Mesendoderm (in vitro differentiated cells): ENCODE results near the gene USP30. TPM values are rescaled to one million over a fixed set of nuclear protein-coding genes. Genes with fewer than 3 reads are reported as not detected.
A peak's percentile ranks its signal among the peaks of the same experiment; 100 is the strongest.

ENCODE experiments used
- DNase-seq: peaks from one replicate; pipeline ENCODE4 v3.0.0; 2013
- H2AK5ac ChIP-seq: 2 replicates; pipeline ENCODE4 v1.6.1; 2013; ENCODE audit warnings: low read length, inconsistent platforms
- H2BK120ac ChIP-seq: 2 replicates; pipeline ENCODE4 v1.6.1; 2013; ENCODE audit warnings: low read depth, mild to moderate bottlenecking, low read length, moderate library complexity, mixed read lengths
- H2BK15ac ChIP-seq: replicated peaks from 2 replicates; pipeline ENCODE4 v1.6.1; 2013; ENCODE audit warnings: low read depth, mild to moderate bottlenecking, moderate library complexity
- H2BK5ac ChIP-seq: 2 replicates; pipeline ENCODE4 v1.6.1; 2013; ENCODE audit warnings: low read length, inconsistent platforms
- H3K18ac ChIP-seq: 2 replicates; pipeline ENCODE4 v1.6.1; 2013; ENCODE audit warnings: mild to moderate bottlenecking, low read length, mixed read lengths
- H3K23ac ChIP-seq: one replicate; pipeline ENCODE4 v1.6.1; 2013; ENCODE audit warnings: low read length
- H3K27ac ChIP-seq: 2 replicates; pipeline ENCODE4 v1.5.1; 2013; ENCODE audit warnings: low read depth, mild to moderate bottlenecking, inconsistent platforms, low read length, moderate library complexity
- H3K27me3 ChIP-seq: 2 replicates; pipeline ENCODE4 v1.6.1; 2013; ENCODE audit warnings: low read length, control low read depth, mild to moderate bottlenecking, inconsistent platforms; ENCODE audit not compliant: insufficient read depth, poor library complexity
- H3K36me3 ChIP-seq: 2 replicates; pipeline ENCODE4 v1.6.1; 2013; ENCODE audit warnings: low read length, inconsistent platforms; ENCODE audit not compliant: control insufficient read depth, insufficient read depth
- H3K4ac ChIP-seq: one replicate; pipeline ENCODE4 v1.6.1; 2013; ENCODE audit warnings: low read depth, mild to moderate bottlenecking, low read length, moderate library complexity
- H3K4me1 ChIP-seq: 2 replicates; pipeline ENCODE4 v1.6.1; 2013; ENCODE audit warnings: low read depth, low read length, inconsistent platforms; ENCODE audit not compliant: control insufficient read depth
- H3K4me2 ChIP-seq: 2 replicates; pipeline ENCODE4 v1.6.1; 2013; ENCODE audit warnings: low read length
- H3K4me3 ChIP-seq: 2 replicates; pipeline ENCODE4 v1.5.1; 2013; ENCODE audit warnings: mild to moderate bottlenecking, low read length
- H3K56ac ChIP-seq: one replicate; pipeline ENCODE4 v1.6.1; 2013; ENCODE audit warnings: low read length
- H3K79me1 ChIP-seq: 2 replicates; pipeline ENCODE4 v1.6.1; 2013; ENCODE audit warnings: low read length, inconsistent platforms
- H3K79me2 ChIP-seq: 2 replicates; pipeline ENCODE4 v1.6.1; 2013; ENCODE audit warnings: mild to moderate bottlenecking, low read length; ENCODE audit not compliant: control insufficient read depth, insufficient read depth
- H3K9ac ChIP-seq: 2 replicates; pipeline ENCODE4 v1.6.1; 2013; ENCODE audit warnings: low read length, inconsistent platforms
- H4K5ac ChIP-seq: one replicate; pipeline ENCODE4 v1.6.1; 2013; ENCODE audit warnings: low read length
- H4K8ac ChIP-seq: one replicate; pipeline ENCODE4 v1.6.1; 2013; ENCODE audit warnings: low read depth, mild to moderate bottlenecking, control low read depth, low read length, moderate library complexity
- WGBS: extraction: QIAGEN DNeasy Blood & Tissue Kit; methylation state at CpG from one replicate; pipeline ENCODE4 v1.1.7; 2013; ENCODE audit warnings: low lambda C conversion rate, missing lambda C conversion rate; ENCODE audit not compliant: insufficient coverage; ENCODE audit errors: extremely low coverage; 5-methylcytosine and 5-hydroxymethylcytosine counted together
- polyA plus RNA-seq, 2 experiments: library from polyadenylated mRNA; stranded (reverse); fragments of 200-250 nt; gene quantifications; one replicate each; pipeline ENCODE4 v1.2.3, GENCODE V29; 2013

The USP30 gene, protein sequence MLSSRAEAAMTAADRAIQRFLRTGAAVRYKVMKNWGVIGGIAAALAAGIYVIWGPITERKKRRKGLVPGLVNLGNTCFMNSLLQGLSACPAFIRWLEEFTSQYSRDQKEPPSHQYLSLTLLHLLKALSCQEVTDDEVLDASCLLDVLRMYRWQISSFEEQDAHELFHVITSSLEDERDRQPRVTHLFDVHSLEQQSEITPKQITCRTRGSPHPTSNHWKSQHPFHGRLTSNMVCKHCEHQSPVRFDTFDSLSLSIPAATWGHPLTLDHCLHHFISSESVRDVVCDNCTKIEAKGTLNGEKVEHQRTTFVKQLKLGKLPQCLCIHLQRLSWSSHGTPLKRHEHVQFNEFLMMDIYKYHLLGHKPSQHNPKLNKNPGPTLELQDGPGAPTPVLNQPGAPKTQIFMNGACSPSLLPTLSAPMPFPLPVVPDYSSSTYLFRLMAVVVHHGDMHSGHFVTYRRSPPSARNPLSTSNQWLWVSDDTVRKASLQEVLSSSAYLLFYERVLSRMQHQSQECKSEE
- polyA plus RNA-seq (2013, experiment 1 of 2), result 4.8 TPM
- polyA plus RNA-seq (2013, experiment 2 of 2), result 4.8 TPM

DNA sequence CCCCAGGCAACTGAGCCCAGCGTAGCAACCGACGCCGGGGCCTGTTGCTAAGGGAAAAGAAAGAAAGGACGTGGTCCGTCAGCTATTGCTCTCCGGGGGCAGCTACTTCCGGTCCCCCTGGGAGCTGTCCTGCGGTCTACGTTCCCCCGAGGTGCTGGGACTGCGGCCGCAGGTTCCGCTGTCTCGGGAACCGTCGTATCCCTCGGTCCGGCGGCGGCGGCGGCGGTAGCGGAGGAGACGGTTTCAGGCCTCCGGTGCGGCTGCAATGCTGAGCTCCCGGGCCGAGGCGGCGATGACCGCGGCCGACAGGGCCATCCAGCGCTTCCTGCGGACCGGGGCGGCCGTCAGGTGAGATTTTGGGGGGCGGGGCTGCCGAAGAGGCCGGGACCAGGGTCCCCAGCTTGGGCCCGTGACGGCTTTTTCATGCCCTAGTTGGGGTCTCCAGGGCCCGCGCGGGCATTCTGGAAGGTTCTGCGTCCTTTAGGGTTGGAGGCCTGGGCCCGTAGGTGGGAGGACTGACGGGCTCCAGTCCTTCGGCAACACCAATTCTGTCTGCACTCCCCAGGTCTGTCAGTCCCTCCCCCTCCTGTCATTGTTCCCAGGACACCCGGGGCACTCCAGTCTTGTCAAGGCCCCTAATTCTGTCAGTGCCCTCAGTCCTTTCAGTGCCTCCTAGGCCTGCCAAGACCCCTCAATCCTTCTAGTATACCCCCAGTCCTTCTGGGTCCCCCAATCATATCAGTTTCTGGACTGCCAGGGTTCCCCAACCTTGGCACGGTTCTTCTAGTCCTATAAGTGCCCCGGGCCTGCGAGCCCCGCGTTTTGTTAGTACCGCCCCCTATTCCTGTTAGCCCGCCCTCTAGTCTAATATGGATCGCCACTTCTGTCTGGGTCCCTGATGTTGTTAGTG, at the start of gene USP30:
USP30 (plus strand) TSS at position 163 of the 910 bp plus-strand sequence; CDS start at position 266, 103 bp downstream.
- Histone ChIP-seq H3K4ac (no peak within 1 kb of the TSS), H4K5ac (no peak within 1 kb of the TSS), H2BK120ac (no peak within 1 kb of the TSS), H3K56ac (peak within 1 kb of the TSS; percentile 85), H3K79me1 (no peaks in the 10 kb centered on the region), H3K23ac (no peak within 1 kb of the TSS), H3K27ac (no peak within 1 kb of the TSS), H3K79me2 (no peaks in the 10 kb centered on the region), H3K4me1 (no peaks in the 10 kb centered on the region), H3K9ac (peak within 1 kb of the TSS; percentile 82), H3K4me2 (peak within 1 kb of the TSS; percentile 98), H2AK5ac (no peak within 1 kb of the TSS), H3K36me3 (no peaks in the 10 kb centered on the region), H2BK5ac (no peak within 1 kb of the TSS), H3K27me3 (no peaks in the 10 kb centered on the region), H4K8ac (no peak within 1 kb of the TSS), H2BK15ac (no peak within 1 kb of the TSS), H3K4me3 (peak within 1 kb of the TSS; percentile 95), H3K18ac (peak within 1 kb of the TSS; percentile 73)
- no CpG with 5 or more reads among the region's 61 CpGs for WGBS
- peak; percentile 92 for DNase-seq

DNA sequence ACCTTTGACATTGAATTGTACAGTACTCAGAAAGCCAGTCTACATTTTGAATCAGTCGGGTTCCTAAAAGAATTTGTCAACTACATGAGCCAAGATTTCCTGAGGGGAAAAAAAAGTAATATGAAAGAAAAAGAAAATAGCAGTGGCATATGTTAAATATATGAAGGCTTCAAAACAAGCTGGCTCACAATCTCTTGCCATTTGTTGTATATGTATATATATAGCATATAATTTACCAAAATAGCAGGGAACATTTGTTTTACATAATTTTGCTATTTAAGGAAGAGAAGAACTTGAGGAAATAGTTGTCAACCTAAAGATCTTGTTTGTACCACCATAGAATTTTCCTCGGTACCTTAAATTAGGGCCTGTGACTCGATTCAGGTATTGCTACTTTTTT, 48.4 kb upstream of the USP30 start:
- no peak overlapping the region for H4K5ac ChIP-seq
- no peak overlapping the region for H3K4me2 ChIP-seq
- H3K23ac ChIP-seq, result no peak overlapping the region
- no peaks in the 10 kb centered on the region for H3K79me2 ChIP-seq
- H2BK120ac ChIP-seq, result no peak overlapping the region
- H3K36me3 ChIP-seq, result no peaks in the 10 kb centered on the region
- H3K56ac ChIP-seq, result no peak overlapping the region
- no CpG with 5 or more reads among the region's 3 CpGs for WGBS
- no peak overlapping the region for H3K4me3 ChIP-seq
- no peaks in the 10 kb centered on the region for H3K27me3 ChIP-seq
- no peak overlapping the region for H2BK5ac ChIP-seq
- H3K4me1 ChIP-seq, result no peaks in the 10 kb centered on the region
- no peak overlapping the region for H2BK15ac ChIP-seq
- no peak overlapping the region for H4K8ac ChIP-seq
- H3K18ac ChIP-seq, result no peak overlapping the region
- no peak overlapping the region for H2AK5ac ChIP-seq
- H3K4ac ChIP-seq, result no peak overlapping the region
- no peaks in the 10 kb centered on the region for H3K79me1 ChIP-seq
- no peak for DNase-seq
- no peak overlapping the region for H3K9ac ChIP-seq
- no peak overlapping the region for H3K27ac ChIP-seq

DNA sequence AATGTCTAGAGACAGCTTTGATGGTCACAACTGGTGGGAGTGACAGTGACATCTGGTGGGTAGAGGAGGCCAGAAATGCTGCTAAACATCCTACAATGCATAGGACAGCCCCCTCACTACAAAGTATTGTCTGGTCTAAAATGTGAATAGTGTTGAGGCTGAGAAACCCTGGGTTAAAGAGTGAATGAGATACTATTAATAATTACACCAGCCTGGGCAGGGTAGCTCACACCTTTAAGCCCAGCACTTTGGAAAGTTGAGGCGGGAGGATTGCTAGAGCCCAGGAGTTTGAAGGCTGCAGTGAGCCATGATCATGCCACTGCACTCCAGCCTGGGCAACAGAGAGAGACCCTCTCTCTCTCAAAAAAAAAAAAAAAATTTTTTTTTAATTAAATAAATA, 42.6 kb upstream of the USP30 start:
- Histone ChIP-seq H4K5ac (no peak overlapping the region), H3K4me1 (no peaks in the 10 kb centered on the region), H3K9ac (no peak overlapping the region), H2BK5ac (no peak overlapping the region), H3K79me1 (no peaks in the 10 kb centered on the region), H3K79me2 (no peaks in the 10 kb centered on the region), H3K4me2 (no peak overlapping the region), H3K36me3 (no peaks in the 10 kb centered on the region), H3K4me3 (no peak overlapping the region), H2AK5ac (no peak overlapping the region), H2BK15ac (no peak overlapping the region), H3K4ac (no peak overlapping the region), H3K27ac (no peak overlapping the region), H3K23ac (no peak overlapping the region), H3K18ac (no peak overlapping the region), H4K8ac (no peak overlapping the region), H3K56ac (no peak overlapping the region), H3K27me3 (no peaks in the 10 kb centered on the region), H2BK120ac (no peak overlapping the region)
- DNase-seq, result peak; percentile 8
- WGBS, result no CpG with 5 or more reads among the region's 1 CpG

DNA sequence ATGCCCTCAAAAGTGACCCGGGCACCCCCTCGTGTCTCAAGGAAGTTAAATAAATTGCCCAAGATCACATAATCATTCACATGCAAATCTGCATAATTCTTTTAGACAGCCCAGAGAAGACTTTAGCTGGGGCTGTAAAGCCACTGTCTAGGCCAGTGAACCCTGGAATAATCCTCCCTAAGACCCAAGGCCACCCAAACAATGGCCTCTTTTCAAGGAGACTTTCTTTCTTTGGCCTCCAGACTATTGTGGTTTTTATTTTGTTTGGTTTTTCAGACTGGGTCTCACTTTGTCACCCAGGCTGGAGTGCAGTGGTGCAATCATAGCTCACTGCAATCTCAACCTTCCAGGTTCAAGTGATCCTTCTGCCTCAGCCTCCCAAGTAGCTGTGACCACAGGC, 42.1 kb upstream of the USP30 start:
- no peaks in the 10 kb centered on the region for H3K27me3 ChIP-seq
- H3K4me2 ChIP-seq, result no peak overlapping the region
- H2BK120ac ChIP-seq, result no peak overlapping the region
- no peak overlapping the region for H4K8ac ChIP-seq
- no peak overlapping the region for H2AK5ac ChIP-seq
- H3K79me1 ChIP-seq, result no peaks in the 10 kb centered on the region
- H3K4me1 ChIP-seq, result no peaks in the 10 kb centered on the region
- no peak overlapping the region for H3K18ac ChIP-seq
- no peak overlapping the region for H3K9ac ChIP-seq
- no peak overlapping the region for H3K23ac ChIP-seq
- no peaks in the 10 kb centered on the region for H3K36me3 ChIP-seq
- no CpG with 5 or more reads among the region's 2 CpGs for WGBS
- H4K5ac ChIP-seq, result no peak overlapping the region
- no peak overlapping the region for H2BK15ac ChIP-seq
- H3K79me2 ChIP-seq, result no peaks in the 10 kb centered on the region
- H3K4me3 ChIP-seq, result no peak overlapping the region
- DNase-seq, result no peak
- H3K27ac ChIP-seq, result no peak overlapping the region
- H2BK5ac ChIP-seq, result no peak overlapping the region
- no peak overlapping the region for H3K4ac ChIP-seq
- no peak overlapping the region for H3K56ac ChIP-seq

DNA sequence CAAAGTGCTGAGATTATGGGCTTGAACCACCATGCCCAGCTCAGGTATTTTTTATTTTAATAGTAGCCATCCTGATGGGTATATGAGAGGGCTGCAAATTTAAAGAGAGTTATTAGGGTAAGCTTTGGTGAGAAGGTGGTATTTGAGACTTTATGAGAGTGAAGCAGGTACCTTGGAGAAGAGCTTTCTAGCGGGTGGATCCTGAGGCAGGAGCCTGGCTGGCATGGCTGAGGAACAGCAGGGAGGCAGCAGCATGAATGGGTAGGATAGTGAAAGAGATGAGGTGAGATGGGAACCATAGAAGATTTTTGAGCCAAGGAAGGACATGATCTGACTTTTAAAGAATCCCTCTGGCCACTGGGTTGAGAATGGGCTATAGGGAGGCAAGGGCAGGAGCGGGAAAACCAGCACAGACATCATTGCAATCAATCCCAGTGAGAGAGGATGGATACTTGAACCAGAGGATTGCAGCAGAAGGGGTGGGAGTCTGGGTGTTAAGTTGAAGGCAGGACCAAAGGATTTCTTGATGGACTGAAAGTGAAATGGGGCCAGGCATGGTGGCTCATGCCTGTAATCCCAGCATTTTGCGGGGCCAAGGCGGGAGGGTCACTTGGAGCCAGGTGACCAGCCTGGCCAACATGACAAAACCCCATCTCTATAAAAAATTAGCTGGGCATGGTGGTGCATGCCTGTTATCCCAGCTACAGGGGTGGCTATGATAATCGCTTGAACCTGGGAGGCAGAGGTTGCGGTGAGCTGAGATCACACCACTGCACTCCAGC, 37.2 kb upstream of the USP30 start:
- H3K56ac ChIP-seq, result no peak overlapping the region

More for the DNA sequence above, 37.2 kb upstream of the USP30 start:
- H2BK5ac ChIP-seq, result no peak overlapping the region
- H2BK15ac ChIP-seq, result no peak overlapping the region
- no peak overlapping the region for H3K27ac ChIP-seq
- no peaks in the 10 kb centered on the region for H3K4me1 ChIP-seq
- no peak overlapping the region for H4K5ac ChIP-seq
- no peak overlapping the region for H3K23ac ChIP-seq
- H3K4ac ChIP-seq, result no peak overlapping the region
- no peaks in the 10 kb centered on the region for H3K79me2 ChIP-seq
- no peaks in the 10 kb centered on the region for H3K27me3 ChIP-seq
- H3K4me3 ChIP-seq, result no peak overlapping the region
- no peaks in the 10 kb centered on the region for H3K79me1 ChIP-seq
- no peak for DNase-seq
- no peak overlapping the region for H3K18ac ChIP-seq
- H3K9ac ChIP-seq, result no peak overlapping the region
- H3K36me3 ChIP-seq, result no peaks in the 10 kb centered on the region
- no peak overlapping the region for H2AK5ac ChIP-seq
- H4K8ac ChIP-seq, result no peak overlapping the region
- no peak overlapping the region for H2BK120ac ChIP-seq
- H3K4me2 ChIP-seq, result no peak overlapping the region
- no CpG with 5 or more reads among the region's 6 CpGs for WGBS
